Activated T-cell treated with anti-CD3 and anti-CD28 coated beads for 1 hour (primary cell): ENCODE results near the gene ULK1.

ENCODE experiments used
- DNase-seq: peaks from one replicate; pipeline ENCODE4 v3.0.0-alpha.2; 2020; ENCODE audit warnings: low read depth

Gene ULK1

DNA sequence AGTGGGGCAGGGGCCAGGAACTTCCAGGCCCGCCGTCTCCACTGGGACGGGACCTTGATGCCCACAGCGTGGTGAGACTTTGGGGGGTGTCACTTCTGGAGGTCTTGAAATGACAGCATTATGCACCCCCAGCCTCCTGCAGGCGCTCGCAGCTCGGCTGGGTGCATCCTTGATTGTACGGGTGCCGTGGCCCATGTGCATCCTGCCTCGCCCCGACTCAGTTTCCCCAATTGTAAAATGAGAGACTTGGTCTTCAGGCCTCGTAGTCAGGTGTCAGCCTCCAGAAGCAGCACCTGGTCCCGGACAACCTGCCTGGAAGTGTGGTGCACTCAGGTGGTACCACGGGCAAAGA lies 25.7 kb downstream of the ULK1 start:
- DNase-seq, result no peak

- no peak for DNase-seq
These were observed 26.7 kb downstream of the ULK1 start for GRCh38 chr12:131920902-131921840.

DNA sequence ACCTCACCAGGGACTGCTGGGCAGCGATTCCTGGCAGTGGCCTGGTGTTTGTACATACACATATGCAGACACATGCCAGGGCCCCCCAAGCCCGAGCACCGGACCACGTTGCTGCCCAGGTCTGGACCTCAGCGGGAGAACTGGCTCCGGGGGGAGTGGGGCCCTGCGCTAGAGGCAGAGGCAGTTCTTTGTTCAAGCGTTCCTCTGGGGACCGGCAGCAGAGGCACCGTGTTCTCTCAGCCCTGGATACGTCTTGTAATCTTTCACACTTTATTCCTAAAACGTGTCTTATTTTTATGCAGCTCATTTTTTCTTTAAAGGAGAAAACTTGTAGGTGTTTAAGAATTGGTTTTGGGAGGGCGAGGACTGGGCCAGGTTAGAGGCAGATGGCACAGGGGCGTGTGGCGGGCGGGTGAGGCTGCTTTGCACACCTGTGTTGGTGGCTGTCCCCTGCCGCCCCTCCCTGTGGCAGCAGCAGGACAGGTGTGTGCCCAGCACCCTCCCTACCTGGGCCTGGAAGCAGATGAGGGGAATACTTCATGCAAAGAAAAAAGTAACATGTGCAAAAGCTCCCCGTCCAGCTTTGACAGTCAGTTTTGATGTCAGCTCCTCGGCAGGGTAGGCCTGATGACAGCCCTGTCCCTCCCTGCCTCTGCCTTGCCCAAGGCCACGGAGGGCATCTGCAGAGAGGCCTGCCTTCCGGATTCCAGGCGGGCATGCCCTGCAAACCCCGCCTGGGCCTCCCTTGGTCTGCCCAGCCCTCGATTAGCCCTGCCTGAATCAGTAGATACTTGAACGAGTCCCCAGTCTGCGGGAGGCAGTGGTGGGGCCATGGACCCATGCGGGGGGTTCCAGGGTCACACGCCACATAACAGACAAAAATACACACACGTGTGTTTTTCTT lies 27.7 kb downstream of the ULK1 start:
- no peak for DNase-seq

- DNase-seq, result no peak
These were observed 28.4 kb downstream of the ULK1 start for GRCh38 chr12:131922772-131923171.

- no peak for DNase-seq
These were observed 28.8 kb downstream of the ULK1 start for GRCh38 chr12:131923260-131923659.

DNA sequence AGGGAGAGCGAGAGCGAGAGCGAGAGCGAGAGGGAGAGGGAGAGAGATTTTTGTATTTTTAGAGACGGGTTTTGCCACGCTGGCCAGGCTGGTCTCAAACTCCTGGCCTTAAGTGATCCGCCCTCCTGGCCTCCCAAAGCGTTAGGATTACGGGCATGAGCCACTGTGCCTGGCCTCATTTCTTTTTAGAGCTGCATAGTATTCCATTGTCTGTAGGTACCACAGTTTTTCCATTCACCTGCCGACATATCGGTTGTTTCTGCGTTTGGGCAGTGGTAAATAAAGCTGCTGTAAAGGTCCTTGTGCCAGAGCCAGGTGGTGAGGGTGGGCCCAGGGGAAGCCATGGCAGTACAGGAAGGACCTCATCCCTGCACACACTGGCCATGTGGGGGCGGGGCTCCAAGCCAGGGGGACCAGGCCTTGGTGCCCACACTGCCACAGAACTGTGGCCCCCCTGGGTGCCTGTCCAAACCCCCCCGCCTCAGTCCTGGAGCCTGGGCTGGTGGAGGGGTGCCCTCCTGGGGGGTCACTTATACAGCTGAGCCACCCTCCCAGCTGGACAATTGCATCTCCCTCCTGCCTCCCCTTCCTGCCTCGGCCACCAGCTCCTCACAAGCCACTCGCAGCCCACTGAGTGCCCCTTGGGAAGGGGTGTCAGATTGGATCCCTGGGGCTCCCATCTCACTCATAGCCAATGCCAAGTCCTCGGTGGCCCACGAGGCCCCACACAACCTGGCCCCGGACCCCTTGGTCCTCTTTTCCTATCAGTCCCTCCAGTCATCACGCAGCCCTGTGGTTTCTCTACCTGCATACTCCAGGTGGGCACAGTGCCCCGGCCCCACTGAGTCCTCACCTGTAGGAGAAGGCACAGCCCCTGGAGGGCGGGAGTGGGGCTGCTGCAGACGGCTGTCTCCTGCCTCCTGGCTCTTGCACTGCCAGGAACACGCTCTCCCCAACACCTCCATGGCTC lies 33.0 kb downstream of the ULK1 start:
- no peak for DNase-seq

GRCh38 chr12:131928080-131928710 lies 33.8 kb downstream of the ULK1 start:
- no peak for DNase-seq

DNA sequence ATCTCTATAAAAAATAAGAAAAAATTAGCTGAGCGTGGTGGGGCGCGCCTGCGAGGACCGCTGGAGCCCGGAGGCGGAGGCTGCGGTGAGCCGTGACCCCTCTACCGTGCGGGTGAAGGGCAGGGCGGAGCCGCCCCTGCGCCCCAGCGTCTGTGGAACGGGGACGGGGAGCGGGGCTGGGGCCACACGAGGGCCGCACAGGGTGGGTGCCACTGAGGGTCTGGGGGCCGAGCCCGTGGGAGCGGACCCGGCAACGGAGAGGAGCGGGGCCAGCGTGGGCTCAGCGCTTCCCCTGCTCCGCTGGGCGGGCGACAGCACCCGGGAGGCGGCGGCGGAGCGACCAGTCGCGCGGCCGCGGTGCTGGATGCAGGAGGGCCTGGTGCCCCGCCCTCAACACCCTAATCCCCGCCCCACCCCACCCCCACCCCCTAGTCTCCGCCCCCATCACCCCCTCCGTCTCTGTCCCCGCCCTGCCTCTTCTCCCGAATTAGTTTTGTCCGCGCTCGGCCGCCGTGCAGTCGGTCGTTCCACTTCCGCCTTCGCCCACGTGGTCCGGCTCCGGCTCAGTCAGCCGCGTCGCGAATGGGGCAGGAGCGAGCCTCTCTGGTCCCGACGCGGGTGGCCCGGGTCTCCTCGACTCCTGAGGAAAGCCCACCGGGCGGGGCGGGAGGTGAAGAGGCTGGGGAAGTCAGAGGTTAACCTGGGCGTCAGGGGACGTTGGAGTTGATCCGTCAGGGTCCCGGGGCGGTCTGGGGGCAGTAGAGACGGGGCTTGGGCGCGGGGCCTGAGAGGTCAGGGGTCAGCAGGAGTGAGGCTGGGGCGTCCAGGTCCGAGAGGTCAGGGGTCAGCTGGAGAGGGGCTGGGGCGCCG lies 34.5 kb downstream of the ULK1 start, which contains the start of gene PUS1:
Gene PUS1, plus strand, starts transcription at position 566 of the 870 bp plus-strand sequence. CDS start 447 bp downstream, outside the sequence.
- peak; percentile 91 for DNase-seq

GRCh38 chr12:131929581-131930456 lies 35.4 kb downstream of the ULK1 start:
- peak; percentile 23 for DNase-seq

- no peak for DNase-seq
These were observed 36.1 kb downstream of the ULK1 start for GRCh38 chr12:131930510-131930909.

DNA sequence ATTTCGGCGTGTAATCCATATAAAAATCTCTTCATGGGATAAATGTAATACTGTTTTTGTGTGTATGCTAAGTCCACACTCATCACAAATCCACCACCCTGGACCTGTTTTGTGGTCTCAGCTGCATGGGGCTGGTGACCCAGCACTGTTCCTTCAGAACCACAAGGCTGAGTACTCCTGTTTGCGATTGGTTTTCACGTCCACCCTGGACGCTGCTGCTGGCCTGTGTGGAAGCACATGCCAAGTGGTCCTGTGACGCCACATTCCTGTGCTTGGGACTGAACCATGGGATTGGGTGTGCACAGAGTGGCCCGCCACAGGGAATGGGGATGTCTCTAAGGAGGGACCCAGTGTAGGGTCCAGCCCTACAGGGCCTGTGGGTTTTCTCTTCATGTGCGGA lies 39.0 kb downstream of the ULK1 start:
- DNase-seq, result no peak

DNA sequence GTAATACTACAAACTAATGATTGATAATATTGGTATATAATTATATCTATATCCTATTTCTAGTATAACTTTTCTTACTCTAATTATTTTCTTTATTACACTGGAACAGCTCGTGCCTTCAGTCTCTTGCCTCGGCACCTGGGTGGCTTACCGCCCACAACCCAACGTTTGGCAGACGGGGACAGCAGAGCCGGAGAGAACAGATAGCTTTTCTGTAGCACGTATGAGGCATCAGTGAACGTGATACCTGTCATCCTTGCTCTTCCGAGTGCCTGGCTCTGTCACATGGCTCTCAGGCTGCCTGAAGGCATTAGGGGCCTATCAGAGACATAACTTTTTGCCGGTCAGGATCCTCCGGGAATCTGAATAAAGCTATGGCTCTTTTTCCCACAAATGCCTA lies 40.1 kb downstream of the ULK1 start:
- DNase-seq, result no peak

GRCh38 chr12:131938082-131938481 lies 43.7 kb downstream of the ULK1 start:
- no peak for DNase-seq

DNA sequence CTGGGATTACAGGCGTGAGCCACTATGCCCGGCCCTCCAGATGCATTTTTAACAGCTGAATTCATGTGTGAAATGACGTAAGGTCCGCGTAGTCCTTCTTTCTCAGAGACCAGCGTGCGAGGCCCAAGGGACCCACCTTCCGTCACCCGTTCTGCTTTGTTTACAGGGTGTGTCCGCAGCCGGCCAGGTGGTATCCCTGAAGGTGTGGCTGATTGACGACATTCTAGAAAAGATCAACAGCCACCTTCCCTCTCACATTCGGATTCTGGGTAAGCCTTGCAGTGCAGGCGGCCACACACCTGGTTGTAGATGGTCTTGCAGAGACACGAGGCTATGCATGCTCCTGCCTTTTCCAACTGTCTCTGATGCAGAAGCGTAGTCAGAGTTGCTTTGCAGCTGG lies 44.6 kb downstream of the ULK1 start:
- no peak for DNase-seq

DNA sequence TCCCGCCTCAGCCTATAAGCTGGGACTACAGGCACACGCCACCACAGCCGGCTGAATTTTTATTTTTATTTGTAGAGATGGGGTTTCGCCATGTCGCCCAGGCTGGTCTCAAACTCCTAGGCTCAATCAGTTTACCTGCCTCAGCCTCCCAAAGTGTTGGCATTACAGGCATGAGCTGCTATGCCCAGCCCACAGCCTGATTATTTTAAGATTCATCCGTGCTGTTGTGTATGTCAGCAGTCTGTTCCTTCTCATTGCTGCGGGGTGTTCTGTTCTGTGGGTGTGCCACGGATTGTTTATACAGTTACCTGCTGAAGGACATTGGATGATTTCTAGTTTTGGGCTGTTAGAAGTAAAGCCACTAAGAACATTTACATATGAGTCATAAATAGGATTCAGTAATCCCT lies 45.7 kb downstream of the ULK1 start:
- no peak for DNase-seq

DNA sequence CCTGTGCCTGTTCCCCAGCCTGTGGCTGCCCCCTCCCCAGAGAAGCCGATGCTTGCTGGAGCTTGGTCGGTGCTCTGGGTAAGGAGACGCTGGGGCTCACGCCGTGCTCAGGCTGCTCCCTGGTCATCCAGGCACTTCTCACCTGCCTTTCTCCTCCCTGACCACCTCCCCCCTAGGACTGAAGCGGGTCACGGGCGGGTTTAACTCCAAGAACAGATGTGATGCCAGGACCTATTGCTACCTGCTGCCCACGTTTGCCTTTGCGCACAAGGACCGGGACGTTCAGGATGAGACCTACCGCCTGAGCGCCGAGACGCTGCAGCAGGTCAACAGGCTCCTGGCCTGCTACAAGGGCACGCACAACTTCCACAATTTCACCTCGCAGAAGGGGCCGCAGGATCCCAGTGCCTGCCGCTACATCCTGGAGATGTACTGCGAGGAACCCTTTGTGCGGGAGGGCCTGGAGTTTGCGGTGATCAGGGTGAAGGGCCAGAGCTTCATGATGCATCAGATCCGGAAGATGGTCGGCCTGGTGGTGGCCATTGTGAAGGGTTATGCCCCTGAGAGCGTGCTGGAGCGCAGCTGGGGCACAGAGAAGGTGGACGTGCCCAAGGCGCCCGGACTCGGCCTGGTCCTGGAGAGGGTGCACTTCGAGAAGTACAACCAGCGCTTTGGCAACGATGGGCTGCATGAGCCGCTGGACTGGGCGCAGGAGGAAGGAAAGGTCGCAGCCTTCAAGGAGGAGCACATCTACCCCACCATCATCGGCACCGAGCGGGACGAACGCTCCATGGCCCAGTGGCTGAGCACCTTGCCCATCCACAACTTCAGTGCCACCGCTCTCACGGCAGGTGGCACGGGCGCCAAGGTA lies 46.9 kb downstream of the ULK1 start:
- DNase-seq, result no peak

DNA sequence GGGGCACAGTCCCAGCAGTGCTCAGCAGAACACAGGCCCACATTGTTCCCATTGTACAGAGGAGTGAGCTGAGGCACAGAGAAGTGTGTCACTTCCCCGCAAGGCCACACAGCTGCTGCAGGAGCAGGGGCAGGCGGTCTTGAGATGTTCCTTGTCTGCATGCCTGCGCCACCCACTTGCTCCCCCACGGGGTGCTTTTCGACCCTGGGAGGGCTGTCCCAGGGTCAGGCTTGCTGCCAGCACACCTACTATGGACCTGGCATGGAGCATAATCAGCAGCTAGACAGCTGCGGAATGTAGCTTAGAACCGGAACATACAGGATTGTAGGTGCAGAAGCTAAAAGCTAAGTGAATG lies 47.5 kb downstream of the ULK1 start:
- no peak for DNase-seq

DNA sequence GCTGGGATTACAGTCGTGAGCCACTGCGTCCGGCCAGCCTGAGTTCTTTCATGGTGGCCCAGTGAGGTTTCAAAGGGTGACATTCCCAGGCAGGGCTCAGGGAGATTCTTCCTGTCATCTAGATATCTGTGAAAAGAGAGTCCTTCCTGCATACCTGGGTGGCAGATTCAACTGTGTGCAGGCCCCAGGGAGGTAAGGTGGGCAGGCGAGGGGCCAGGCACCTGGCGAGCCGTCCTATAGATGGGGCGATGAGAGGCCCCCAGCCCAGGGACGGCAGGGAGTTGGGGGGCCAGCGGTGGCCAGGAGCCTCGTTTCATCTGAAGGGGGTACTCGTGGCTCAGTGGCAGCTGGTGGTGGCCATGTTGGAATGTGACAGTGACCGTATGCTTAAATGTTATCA lies 48.2 kb downstream of the ULK1 start:
- DNase-seq, result no peak
